KMS-11 (cell line): ENCODE measurements around the gene FRMPD4.

Experiments used
- H2AFZ ChIP-seq: fragments of 200-600 bp; sonication (generic); 2 replicates; pipeline ENCODE4 v1.6.1; 2016; ENCODE audit warnings: antibody characterized with exemption, mixed run types, low read depth
- H3K27ac ChIP-seq: fragments of 200-600 bp; sonication (generic); 2 replicates; pipeline ENCODE4 v1.6.1; 2016; ENCODE audit warnings: mild to moderate bottlenecking, mixed run types
- H3K27me3 ChIP-seq: fragments of 200-600 bp; sonication (generic); 2 replicates; pipeline ENCODE4 v1.6.1; 2017; ENCODE audit warnings: mild to moderate bottlenecking, low read depth, mixed run types, moderate library complexity; ENCODE audit not compliant: insufficient read depth
- H3K36me3 ChIP-seq: fragments of 200-600 bp; sonication (generic); 2 replicates; pipeline ENCODE4 v1.6.1; 2017; ENCODE audit warnings: mild to moderate bottlenecking, mixed run types; ENCODE audit not compliant: insufficient read depth
- H3K4me1 ChIP-seq: fragments of 200-600 bp; sonication (generic); 2 replicates; pipeline ENCODE4 v1.6.1; 2016; ENCODE audit warnings: mild to moderate bottlenecking, low read depth, mixed run types; ENCODE audit not compliant: poor library complexity, severe bottlenecking
- H3K4me2 ChIP-seq: fragments of 200-600 bp; sonication (generic); 2 replicates; pipeline ENCODE4 v1.7.0; 2016; ENCODE audit warnings: mild to moderate bottlenecking, mixed run types
- H3K4me3 ChIP-seq: fragments of 200-600 bp; sonication (generic); IDR thresholded peaks from 2 replicates; pipeline ENCODE4 v1.6.1; 2017; ENCODE audit warnings: low read depth, low read length, mixed read lengths; ENCODE audit not compliant: insufficient read depth
- H3K79me2 ChIP-seq: fragments of 200-600 bp; sonication (generic); 2 replicates; pipeline ENCODE4 v1.6.1; 2016; ENCODE audit warnings: low read depth, mixed run types; ENCODE audit not compliant: insufficient read depth
- H3K9ac ChIP-seq: fragments of 200-600 bp; sonication (generic); 2 replicates; pipeline ENCODE4 v1.6.1; 2016; ENCODE audit warnings: mild to moderate bottlenecking, mixed run types
- H4K20me1 ChIP-seq: fragments of 200-600 bp; sonication (generic); 2 replicates; pipeline ENCODE4 v1.6.1; 2016; ENCODE audit warnings: mild to moderate bottlenecking, mixed run types; ENCODE audit not compliant: insufficient read depth
- TF ChIP-seq, protein P1 (sequence below): fragments of 200-600 bp; sonication (generic); conservative IDR thresholded peaks from 2 replicates; pipeline ENCODE4 v1.6.1; 2017; ENCODE audit warnings: low read depth, mild to moderate bottlenecking, antibody characterized with exemption, low read length, moderate library complexity, mixed read lengths

The FRMPD4 gene

DNA sequence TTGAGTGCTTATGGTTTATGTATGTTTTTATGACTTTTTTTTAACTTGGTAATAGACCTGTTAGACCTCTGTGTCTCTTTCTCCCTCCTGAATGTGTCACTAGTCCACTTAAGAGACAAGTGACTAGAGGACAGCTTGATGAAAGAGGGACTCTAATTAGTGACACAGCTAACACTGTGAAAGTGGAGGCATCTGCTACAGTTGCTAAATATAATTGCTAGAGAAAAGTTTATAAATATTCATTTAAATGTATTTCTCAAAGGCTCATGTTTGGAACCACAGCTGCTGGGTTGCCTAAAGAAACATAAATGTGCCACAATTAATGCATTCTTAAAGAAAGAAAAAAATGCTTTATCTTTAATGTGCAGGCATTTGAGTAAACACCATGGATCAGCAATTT is 176.4 kb downstream of the FRMPD4 start:
- Histone ChIP-seq H3K4me1 (no peaks in the 10 kb centered on the region), H3K4me2 (no peak overlapping the region), H3K4me3 (no peak overlapping the region), H3K79me2 (no peaks in the 10 kb centered on the region), H2AFZ (no peak overlapping the region), H3K27ac (no peak overlapping the region), H3K9ac (no peak overlapping the region), H3K27me3 (no peaks in the 10 kb centered on the region), H4K20me1 (no peaks in the 10 kb centered on the region), H3K36me3 (no peaks in the 10 kb centered on the region)
- TF ChIP-seq, protein P1, sequence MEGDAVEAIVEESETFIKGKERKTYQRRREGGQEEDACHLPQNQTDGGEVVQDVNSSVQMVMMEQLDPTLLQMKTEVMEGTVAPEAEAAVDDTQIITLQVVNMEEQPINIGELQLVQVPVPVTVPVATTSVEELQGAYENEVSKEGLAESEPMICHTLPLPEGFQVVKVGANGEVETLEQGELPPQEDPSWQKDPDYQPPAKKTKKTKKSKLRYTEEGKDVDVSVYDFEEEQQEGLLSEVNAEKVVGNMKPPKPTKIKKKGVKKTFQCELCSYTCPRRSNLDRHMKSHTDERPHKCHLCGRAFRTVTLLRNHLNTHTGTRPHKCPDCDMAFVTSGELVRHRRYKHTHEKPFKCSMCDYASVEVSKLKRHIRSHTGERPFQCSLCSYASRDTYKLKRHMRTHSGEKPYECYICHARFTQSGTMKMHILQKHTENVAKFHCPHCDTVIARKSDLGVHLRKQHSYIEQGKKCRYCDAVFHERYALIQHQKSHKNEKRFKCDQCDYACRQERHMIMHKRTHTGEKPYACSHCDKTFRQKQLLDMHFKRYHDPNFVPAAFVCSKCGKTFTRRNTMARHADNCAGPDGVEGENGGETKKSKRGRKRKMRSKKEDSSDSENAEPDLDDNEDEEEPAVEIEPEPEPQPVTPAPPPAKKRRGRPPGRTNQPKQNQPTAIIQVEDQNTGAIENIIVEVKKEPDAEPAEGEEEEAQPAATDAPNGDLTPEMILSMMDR: no peak

DNA sequence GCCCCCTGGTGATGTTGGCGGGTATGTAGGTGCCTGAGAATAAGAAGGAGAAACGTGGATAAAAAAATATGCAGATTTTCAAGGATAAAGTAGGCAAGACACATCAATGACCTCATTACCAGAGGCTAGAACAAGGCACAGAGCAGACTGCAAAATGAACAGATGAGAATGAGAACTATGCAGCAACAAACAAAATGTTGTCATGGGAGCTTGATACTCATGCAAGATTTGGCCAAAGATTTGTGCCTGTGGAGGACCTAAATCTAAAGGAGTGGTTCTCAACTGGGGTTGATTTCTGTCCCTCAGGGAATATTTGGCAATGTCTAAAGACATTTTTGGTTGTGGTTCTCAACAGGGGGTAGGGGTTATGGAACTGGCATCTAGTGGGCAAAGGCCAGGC is 177.3 kb downstream of the FRMPD4 start:
- no peaks in the 10 kb centered on the region for H4K20me1 ChIP-seq
- H3K79me2 ChIP-seq: no peaks in the 10 kb centered on the region
- H3K9ac ChIP-seq: no peak overlapping the region
- no peak overlapping the region for H3K4me3 ChIP-seq
- H3K4me1 ChIP-seq: no peaks in the 10 kb centered on the region
- H3K36me3 ChIP-seq: no peaks in the 10 kb centered on the region
- no peaks in the 10 kb centered on the region for H3K27me3 ChIP-seq
- H3K27ac ChIP-seq: no peak overlapping the region
- no peak overlapping the region for H2AFZ ChIP-seq
- H3K4me2 ChIP-seq: no peak overlapping the region
- TF ChIP-seq, protein P1: no peak

DNA sequence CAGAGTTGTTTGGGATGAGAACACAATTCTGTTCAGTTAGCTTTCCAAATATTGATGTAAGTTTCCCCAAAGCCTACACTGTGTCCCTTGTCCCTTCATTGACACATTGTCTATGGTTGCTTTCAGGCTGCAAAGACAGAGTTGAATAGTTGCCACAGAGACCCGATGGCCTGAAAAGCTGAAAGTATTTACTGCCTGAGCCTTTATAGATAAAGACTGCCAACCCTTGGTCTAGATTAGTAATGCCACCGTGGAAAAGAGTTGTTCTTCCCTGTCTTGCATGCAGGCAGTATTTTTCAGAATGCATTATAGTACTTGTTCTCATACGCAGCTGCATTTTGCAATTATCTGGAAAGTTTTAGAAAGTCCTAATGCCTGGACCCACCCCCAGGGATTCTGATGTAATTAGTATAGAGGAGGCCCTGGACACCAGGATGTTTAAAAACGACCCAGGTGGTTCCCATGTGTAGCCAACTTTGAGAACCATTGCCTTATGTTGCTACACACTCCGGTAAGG is 180.8 kb downstream of the FRMPD4 start:
- Histone ChIP-seq H3K27me3 (no peaks in the 10 kb centered on the region), H3K27ac (no peak overlapping the region), H4K20me1 (no peaks in the 10 kb centered on the region), H2AFZ (no peak overlapping the region), H3K4me2 (no peak overlapping the region), H3K9ac (no peak overlapping the region), H3K4me3 (no peak overlapping the region), H3K79me2 (no peaks in the 10 kb centered on the region), H3K36me3 (no peaks in the 10 kb centered on the region), H3K4me1 (no peaks in the 10 kb centered on the region)
- TF ChIP-seq, protein P1: no peak

DNA sequence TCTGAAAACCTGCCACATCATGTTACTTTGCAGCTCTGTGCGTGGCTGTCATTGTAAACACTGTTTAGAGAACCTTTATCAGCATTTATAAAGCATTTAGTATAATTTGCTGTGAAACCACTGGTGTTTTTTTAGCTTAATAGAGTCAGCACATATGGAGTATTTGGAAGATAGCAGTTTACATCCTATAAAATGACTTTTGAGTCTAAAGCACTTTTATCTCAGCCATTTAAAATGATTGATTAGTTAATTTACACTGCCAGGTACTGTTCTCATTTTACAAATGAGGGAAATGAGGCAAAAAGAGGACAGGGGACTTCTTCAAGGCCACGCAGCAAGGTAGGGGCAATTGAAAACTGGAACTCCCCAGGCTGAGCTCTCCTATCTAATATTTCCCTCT is 181.7 kb downstream of the FRMPD4 start:
- Histone ChIP-seq H3K27me3 (no peaks in the 10 kb centered on the region), H3K27ac (no peak overlapping the region), H3K4me3 (no peak overlapping the region), H2AFZ (no peak overlapping the region), H3K9ac (no peak overlapping the region), H3K79me2 (no peaks in the 10 kb centered on the region), H3K4me2 (no peak overlapping the region), H4K20me1 (no peaks in the 10 kb centered on the region), H3K4me1 (no peaks in the 10 kb centered on the region), H3K36me3 (no peaks in the 10 kb centered on the region)
- TF ChIP-seq, protein P1: no peak
